Measurements from ENCODE around the gene ELP1.

Gene ELP1

DNA sequence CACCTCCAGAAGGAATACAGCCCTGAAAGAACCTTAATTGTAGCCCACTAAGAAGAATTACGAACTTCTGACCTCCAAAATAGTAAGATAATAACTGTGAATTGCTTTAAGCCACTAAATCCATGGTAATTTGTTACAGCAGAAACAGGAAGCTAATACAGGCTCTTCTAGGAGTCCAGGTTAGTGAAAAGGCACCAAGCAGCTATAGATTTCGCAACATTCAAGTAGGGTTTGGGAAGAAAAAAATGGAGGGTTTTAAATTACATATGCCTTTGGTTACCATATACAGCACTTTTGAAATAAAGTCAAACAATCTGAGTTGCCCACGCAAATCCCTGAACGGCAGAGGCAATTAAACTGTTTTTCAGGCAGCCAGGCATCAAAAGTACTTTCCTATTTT lies 73.6 kb downstream of the ELP1 start:
- Histone ChIP-seq H3K56ac (ENCODE audit: low read length) (no peak overlapping the region), H4K8ac (ENCODE audit: low read depth, low read length) (no peak overlapping the region), H3K79me2 (ENCODE audit: control insufficient read depth, insufficient read depth, low read length) (no peaks in the 10 kb centered on the region), H2BK120ac (ENCODE audit: low read depth, low read length) (no peak overlapping the region), H3K27me3 (ENCODE audit: insufficient read depth, low read length, poor library complexity) (no peaks in the 10 kb centered on the region), H3K23ac (ENCODE audit: low read length) (no peak overlapping the region), H3K36me3 (ENCODE audit: control insufficient read depth, insufficient read depth, low read length) (no peaks in the 10 kb centered on the region), H3K18ac (ENCODE audit: low read length) (no peak overlapping the region), H2BK15ac (replicated peaks; ENCODE audit: low read depth) (no peak overlapping the region), H2BK5ac (ENCODE audit: low read length) (no peak overlapping the region), H3K4me1 (ENCODE audit: control insufficient read depth, low read depth, low read length) (no peaks in the 10 kb centered on the region), H3K9ac (ENCODE audit: low read length) (no peak overlapping the region), H3K79me1 (ENCODE audit: low read length) (no peaks in the 10 kb centered on the region), H3K4ac (ENCODE audit: low read depth, low read length) (no peak overlapping the region), H2AK5ac (ENCODE audit: low read length) (no peak overlapping the region), H3K4me3 (ENCODE audit: low read length) (no peak overlapping the region), H3K27ac (ENCODE audit: low read depth, low read length) (no peak overlapping the region), H4K5ac (ENCODE audit: low read length) (no peak overlapping the region), H3K4me2 (ENCODE audit: low read length) (no peak overlapping the region)
- no CpG with 5 or more reads among the region's 4 CpGs for WGBS (ENCODE audit: extremely low coverage, insufficient coverage, low lambda C conversion rate)
- no peak for DNase-seq

DNA sequence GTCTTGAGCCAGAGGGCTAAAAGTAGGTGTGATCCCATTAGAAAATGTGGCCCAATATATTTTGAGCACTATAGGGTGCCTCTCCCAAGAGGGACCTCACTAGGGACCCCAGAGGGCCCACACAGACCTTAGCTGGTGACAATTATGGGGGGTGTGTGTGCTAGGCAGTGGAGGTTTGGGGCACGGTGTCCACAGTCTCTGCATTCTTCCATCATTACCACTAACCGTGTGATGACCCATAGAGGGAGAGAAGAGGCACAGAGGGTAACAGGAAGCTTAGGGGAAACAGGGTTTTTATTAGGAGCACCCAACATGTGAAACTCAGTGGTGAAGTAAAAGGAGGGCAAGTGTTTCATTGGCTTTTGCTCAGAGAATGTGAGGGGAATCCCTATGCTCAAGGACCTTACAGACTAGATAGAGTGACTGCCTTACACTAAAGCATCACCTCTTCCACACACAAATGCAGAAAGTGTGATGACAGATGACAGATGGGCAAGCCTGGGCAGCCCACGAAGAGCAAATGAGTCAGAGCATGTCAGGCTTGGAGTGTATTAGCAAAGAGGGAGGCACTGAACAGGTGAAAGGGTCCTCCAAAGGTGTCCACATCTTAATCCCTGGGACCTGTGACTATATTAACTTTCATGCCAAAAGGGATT lies 74.3 kb downstream of the ELP1 start:
- no CpG with 5 or more reads among the region's 3 CpGs for WGBS (ENCODE audit: extremely low coverage, insufficient coverage, low lambda C conversion rate)
- no peaks in the 10 kb centered on the region for H3K36me3 ChIP-seq (ENCODE audit: control insufficient read depth, insufficient read depth, low read length)
- H3K27me3 ChIP-seq (ENCODE audit: insufficient read depth, low read length, poor library complexity): no peaks in the 10 kb centered on the region
- H4K8ac ChIP-seq (ENCODE audit: low read depth, low read length): no peak overlapping the region
- no peak overlapping the region for H3K4me2 ChIP-seq (ENCODE audit: low read length)
- H3K18ac ChIP-seq (ENCODE audit: low read length): no peak overlapping the region
- H3K23ac ChIP-seq (ENCODE audit: low read length): no peak overlapping the region
- H3K79me1 ChIP-seq (ENCODE audit: low read length): no peaks in the 10 kb centered on the region
- H3K4me3 ChIP-seq (ENCODE audit: low read length): no peak overlapping the region
- H3K9ac ChIP-seq (ENCODE audit: low read length): no peak overlapping the region
- H2AK5ac ChIP-seq (ENCODE audit: low read length): no peak overlapping the region
- H3K4me1 ChIP-seq (ENCODE audit: control insufficient read depth, low read depth, low read length): no peaks in the 10 kb centered on the region
- H4K5ac ChIP-seq (ENCODE audit: low read length): no peak overlapping the region
- no peak overlapping the region for H3K56ac ChIP-seq (ENCODE audit: low read length)
- H2BK5ac ChIP-seq (ENCODE audit: low read length): no peak overlapping the region
- DNase-seq: no peak
- H3K4ac ChIP-seq (ENCODE audit: low read depth, low read length): no peak overlapping the region
- no peaks in the 10 kb centered on the region for H3K79me2 ChIP-seq (ENCODE audit: control insufficient read depth, insufficient read depth, low read length)
- H3K27ac ChIP-seq (ENCODE audit: low read depth, low read length): no peak overlapping the region
- H2BK120ac ChIP-seq (ENCODE audit: low read depth, low read length): no peak overlapping the region
- H2BK15ac ChIP-seq (replicated peaks; ENCODE audit: low read depth): no peak overlapping the region

DNA sequence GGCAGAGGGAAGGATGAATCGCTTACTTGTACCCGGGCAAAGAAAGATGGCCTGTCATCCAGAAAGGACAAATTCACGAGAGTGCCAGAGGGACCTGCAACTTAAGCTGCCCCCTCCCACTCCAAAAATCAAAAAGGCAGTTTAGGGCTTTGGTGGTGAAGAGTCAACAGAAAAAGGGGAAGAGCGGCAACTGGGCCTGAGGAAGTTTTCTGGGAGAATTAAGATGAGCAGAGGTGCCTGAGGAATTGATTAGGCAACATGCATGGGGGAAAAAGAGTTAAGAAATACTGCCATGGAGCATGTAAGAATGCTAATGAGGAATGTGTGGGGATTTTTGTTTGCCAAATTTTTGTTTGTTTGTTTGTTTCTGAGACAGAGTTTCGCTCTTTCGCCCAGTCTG lies 76.4 kb downstream of the ELP1 start:
- no peak overlapping the region for H3K27ac ChIP-seq (ENCODE audit: low read depth, low read length)
- no peak overlapping the region for H3K9ac ChIP-seq (ENCODE audit: low read length)
- H2BK120ac ChIP-seq (ENCODE audit: low read depth, low read length): no peak overlapping the region
- H4K5ac ChIP-seq (ENCODE audit: low read length): no peak overlapping the region
- H2AK5ac ChIP-seq (ENCODE audit: low read length): no peak overlapping the region
- no peaks in the 10 kb centered on the region for H3K4me1 ChIP-seq (ENCODE audit: control insufficient read depth, low read depth, low read length)
- no peak overlapping the region for H3K23ac ChIP-seq (ENCODE audit: low read length)
- no peak overlapping the region for H3K4me3 ChIP-seq (ENCODE audit: low read length)
- H3K79me1 ChIP-seq (ENCODE audit: low read length): no peaks in the 10 kb centered on the region
- H4K8ac ChIP-seq (ENCODE audit: low read depth, low read length): no peak overlapping the region
- DNase-seq: no peak
- H2BK15ac ChIP-seq (replicated peaks; ENCODE audit: low read depth): no peak overlapping the region
- H2BK5ac ChIP-seq (ENCODE audit: low read length): no peak overlapping the region
- H3K18ac ChIP-seq (ENCODE audit: low read length): no peak overlapping the region
- no peak overlapping the region for H3K56ac ChIP-seq (ENCODE audit: low read length)
- no peaks in the 10 kb centered on the region for H3K27me3 ChIP-seq (ENCODE audit: insufficient read depth, low read length, poor library complexity)
- no peaks in the 10 kb centered on the region for H3K36me3 ChIP-seq (ENCODE audit: control insufficient read depth, insufficient read depth, low read length)
- H3K79me2 ChIP-seq (ENCODE audit: control insufficient read depth, insufficient read depth, low read length): no peaks in the 10 kb centered on the region
- no peak overlapping the region for H3K4me2 ChIP-seq (ENCODE audit: low read length)
- no CpG with 5 or more reads among the region's 6 CpGs for WGBS (ENCODE audit: extremely low coverage, insufficient coverage, low lambda C conversion rate)
- H3K4ac ChIP-seq (ENCODE audit: low read depth, low read length): no peak overlapping the region

DNA sequence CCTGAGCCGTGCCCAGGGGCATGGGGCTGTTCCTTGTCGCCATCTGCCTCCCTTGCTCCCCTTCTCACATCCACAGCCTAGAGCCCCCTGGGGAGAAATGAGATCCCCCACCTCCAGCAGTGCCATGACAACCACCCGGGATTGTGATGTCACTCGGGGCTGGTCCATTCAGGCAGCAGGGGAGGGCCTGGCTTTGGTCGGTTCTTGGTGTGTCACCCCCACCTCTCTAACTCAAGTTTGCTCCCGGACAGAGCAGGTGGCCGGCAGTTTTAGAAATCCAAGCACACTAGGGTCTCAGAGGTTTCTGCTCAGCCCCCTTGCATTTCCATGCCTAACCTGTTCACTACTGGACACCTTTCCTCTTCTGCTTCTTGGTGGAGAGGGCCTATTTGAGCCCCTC lies 78.0 kb downstream of the ELP1 start, which contains the start of gene ACTL7B:
ACTL7B (minus strand) TSS at position 99 of the 400 bp plus-strand sequence; CDS start at position 43, 56 bp downstream.
- no peak within 1 kb of the TSS for H2BK120ac ChIP-seq (ENCODE audit: low read depth, low read length)
- no peak within 1 kb of the TSS for H3K56ac ChIP-seq (ENCODE audit: low read length)
- no peak within 1 kb of the TSS for H3K4ac ChIP-seq (ENCODE audit: low read depth, low read length)
- no peak within 1 kb of the TSS for H2BK5ac ChIP-seq (ENCODE audit: low read length)
- H3K23ac ChIP-seq (ENCODE audit: low read length): no peak within 1 kb of the TSS
- H3K4me2 ChIP-seq (ENCODE audit: low read length): no peak within 1 kb of the TSS
- no peak within 1 kb of the TSS for H2BK15ac ChIP-seq (replicated peaks; ENCODE audit: low read depth)
- no peak within 1 kb of the TSS for H3K18ac ChIP-seq (ENCODE audit: low read length)
- no peaks in the 10 kb centered on the region for H3K4me1 ChIP-seq (ENCODE audit: control insufficient read depth, low read depth, low read length)
- no peaks in the 10 kb centered on the region for H3K79me1 ChIP-seq (ENCODE audit: low read length)
- no peaks in the 10 kb centered on the region for H3K36me3 ChIP-seq (ENCODE audit: control insufficient read depth, insufficient read depth, low read length)
- H2AK5ac ChIP-seq (ENCODE audit: low read length): no peak within 1 kb of the TSS
- DNase-seq: no peak
- no peak within 1 kb of the TSS for H3K4me3 ChIP-seq (ENCODE audit: low read length)
- no peaks in the 10 kb centered on the region for H3K27me3 ChIP-seq (ENCODE audit: insufficient read depth, low read length, poor library complexity)
- no peak within 1 kb of the TSS for H4K8ac ChIP-seq (ENCODE audit: low read depth, low read length)
- WGBS (ENCODE audit: extremely low coverage, insufficient coverage, low lambda C conversion rate): no CpG with 5 or more reads among the region's 7 CpGs
- no peak within 1 kb of the TSS for H3K9ac ChIP-seq (ENCODE audit: low read length)
- no peak within 1 kb of the TSS for H4K5ac ChIP-seq (ENCODE audit: low read length)
- no peak within 1 kb of the TSS for H3K27ac ChIP-seq (ENCODE audit: low read depth, low read length)
- H3K79me2 ChIP-seq (ENCODE audit: control insufficient read depth, insufficient read depth, low read length): no peaks in the 10 kb centered on the region

DNA sequence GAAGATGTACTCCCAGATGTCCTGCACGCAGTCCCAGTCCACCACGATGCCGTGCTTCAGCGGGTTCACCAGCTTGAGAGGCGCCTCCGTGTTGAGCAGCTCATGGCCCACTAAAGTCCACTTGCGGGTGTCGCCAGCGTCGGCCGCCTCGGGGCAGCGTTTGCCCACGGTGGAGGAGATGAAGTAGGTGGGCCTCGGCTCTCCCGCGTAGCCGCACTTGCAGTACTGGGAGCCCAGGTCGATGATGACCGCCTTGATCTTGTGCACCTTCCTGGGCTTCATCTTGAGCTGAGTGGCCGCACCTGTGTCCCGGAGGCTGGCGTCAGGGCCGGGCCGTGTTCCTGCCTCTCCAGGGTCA lies 78.4 kb downstream of the ELP1 start:
- no peak for DNase-seq
- Histone ChIP-seq H2AK5ac (ENCODE audit: low read length) (no peak overlapping the region), H3K27ac (ENCODE audit: low read depth, low read length) (no peak overlapping the region), H3K36me3 (ENCODE audit: control insufficient read depth, insufficient read depth, low read length) (no peaks in the 10 kb centered on the region), H4K5ac (ENCODE audit: low read length) (no peak overlapping the region), H3K18ac (ENCODE audit: low read length) (no peak overlapping the region), H3K56ac (ENCODE audit: low read length) (no peak overlapping the region), H3K79me2 (ENCODE audit: control insufficient read depth, insufficient read depth, low read length) (no peaks in the 10 kb centered on the region), H3K4me1 (ENCODE audit: control insufficient read depth, low read depth, low read length) (no peaks in the 10 kb centered on the region), H3K79me1 (ENCODE audit: low read length) (no peaks in the 10 kb centered on the region), H3K23ac (ENCODE audit: low read length) (no peak overlapping the region), H3K9ac (ENCODE audit: low read length) (no peak overlapping the region), H3K4me3 (ENCODE audit: low read length) (no peak overlapping the region), H3K4me2 (ENCODE audit: low read length) (no peak overlapping the region), H3K27me3 (ENCODE audit: insufficient read depth, low read length, poor library complexity) (no peaks in the 10 kb centered on the region), H2BK120ac (ENCODE audit: low read depth, low read length) (no peak overlapping the region), H2BK5ac (ENCODE audit: low read length) (no peak overlapping the region), H2BK15ac (replicated peaks; ENCODE audit: low read depth) (no peak overlapping the region), H4K8ac (ENCODE audit: low read depth, low read length) (no peak overlapping the region), H3K4ac (ENCODE audit: low read depth, low read length) (no peak overlapping the region)
- no CpG with 5 or more reads among the region's 25 CpGs for WGBS (ENCODE audit: extremely low coverage, insufficient coverage, low lambda C conversion rate)

Data from mesendoderm (in vitro differentiated cells).